A549 (cell line): Measurements from ENCODE around the gene KLHL29. TPM values are rescaled to one million over a fixed set of nuclear protein-coding genes. Genes with fewer than 3 reads are reported as not detected.

ENCODE experiments used
- ATAC-seq, 2 experiments: fragments of 200-7000 bp in 1 of 2; fragments of >200 bp in 1 of 2; cut with Nextera tagmentation in 1 of 2; cut with Tn5 transposase in 1 of 2; 3 replicates each; pipeline versions ENCODE4 v1.8.0 to v1.9.1; 2018 to 2020; ENCODE audit warnings: mild to moderate bottlenecking in 1 of 2, moderate library complexity in 1 of 2
- CTCF ChIA-PET: fragments of 300-600 bp; sonication (Branson Sonifier 250); formaldehyde crosslinking; extraction: SDS; loops from one replicate; lab custom pipeline; 2021; ENCODE audit warnings: antibody characterized with exemption, inconsistent platforms; lab: Yijun Ruan, JAX
- POLR2A ChIA-PET: fragments of 350-600 bp; formaldehyde crosslinking; extraction: SDS; loops from one replicate; lab custom pipeline; 2021; ENCODE audit warnings: antibody characterized with exemption, inconsistent platforms; lab: Yijun Ruan, JAX
- DNase-seq, 2 experiments: peaks; one replicate each; pipeline versions ENCODE4 v3.0.0 to v3.0.0-alpha.2; 2011 to 2016; ENCODE audit warnings: low read depth in 1 of 2, low spot score in 1 of 2
- FAIRE-seq: peaks from 2 replicates; lab custom pipeline; 2011; peaks lifted over from hg19 to GRCh38; lab: Jason Lieb, UNC
- H3K27ac ChIP-seq, 2 experiments: fragments of >200 bp; sonication (Bioruptor Twin); formaldehyde crosslinking; 3 replicates each; pipeline ENCODE4 v1.5.1; 2016 to 2017
- H3K4me1 ChIP-seq: fragments of >200 bp; sonication (Bioruptor Twin); formaldehyde crosslinking; 3 replicates; pipeline ENCODE4 v1.6.1; 2016
- H3K4me2 ChIP-seq: fragments of >200 bp; sonication (Bioruptor Twin); formaldehyde crosslinking; 3 replicates; pipeline ENCODE4 v1.6.1; 2016
- H3K4me3 ChIP-seq: fragments of >200 bp; sonication (Bioruptor Twin); formaldehyde crosslinking; 3 replicates; pipeline ENCODE4 v1.5.1; 2016
- H3K9me3 ChIP-seq: fragments of >200 bp; sonication (Bioruptor Twin); formaldehyde crosslinking; 3 replicates; pipeline ENCODE4 v1.6.1; 2016
- BHLHE40 ChIP-seq: IDR thresholded peaks from 2 replicates; pipeline ENCODE4 v1.6.1; 2012; ENCODE audit warnings: low read depth, low read length, inconsistent platforms
- CHD4 ChIP-seq: fragments of 200-600 bp; sonication (generic); IDR thresholded peaks from 2 replicates; pipeline ENCODE4 v1.6.1; 2016; ENCODE audit warnings: antibody characterized with exemption, mild to moderate bottlenecking, borderline replicate concordance
- EHMT2 ChIP-seq: fragments of 200-600 bp; sonication (generic); IDR thresholded peaks from 2 replicates; pipeline ENCODE4 v1.6.1; 2016; ENCODE audit warnings: antibody characterized with exemption, low read depth, mild to moderate bottlenecking, moderate library complexity
- GATA3 ChIP-seq: IDR thresholded peaks from 2 replicates; pipeline ENCODE4 v1.6.1; 2012; ENCODE audit warnings: borderline replicate concordance
- HOXA7 ChIP-seq: fragments of 250-450 bp; sonication (Bioruptor Pico); IDR thresholded peaks from 2 replicates; pipeline ENCODE4 v1.5.0; 2020; ENCODE audit warnings: mild to moderate bottlenecking, moderate library complexity
- HOXB5 ChIP-seq: fragments of 250-450 bp; sonication (Bioruptor Pico); IDR thresholded peaks from 2 replicates; pipeline ENCODE4 v1.5.0; 2020; ENCODE audit warnings: mild to moderate bottlenecking, moderate library complexity
- MAFK ChIP-seq: fragments of 450-650 bp; IDR thresholded peaks from 2 replicates; pipeline ENCODE4 v1.6.1; 2014; ENCODE audit not compliant: partially characterized antibody
- MAZ ChIP-seq: fragments of 150-350 bp; IDR thresholded peaks from 2 replicates; pipeline ENCODE4 v1.6.1; 2014; ENCODE audit warnings: antibody characterized with exemption, low read depth, low read length, borderline replicate concordance
- RAD21 ChIP-seq, 2 experiments: fragments of >200 bp in 1 of 2; sonication (Bioruptor Twin) in 1 of 2; formaldehyde crosslinking in 1 of 2; IDR thresholded peaks in 1 of 2; conservative IDR thresholded peaks in 1 of 2; 2 replicates in 1 of 2; 3 replicates in 1 of 2; pipeline ENCODE4 v1.6.1; 2012 to 2018; ENCODE audit warnings: inconsistent platforms in 1 of 2
- RARB ChIP-seq: fragments of 250-450 bp; sonication (Bioruptor Pico); IDR thresholded peaks from 2 replicates; pipeline ENCODE4 v1.8.0; 2021; ENCODE audit warnings: mild to moderate bottlenecking, moderate library complexity
- ZC3H11A ChIP-seq: fragments of 450-650 bp; IDR thresholded peaks from 2 replicates; pipeline ENCODE4 v1.6.1; 2014; ENCODE audit warnings: antibody characterized with exemption, mild to moderate bottlenecking
- ZSCAN20 ChIP-seq: fragments of 250-450 bp; sonication (Bioruptor Pico); IDR thresholded peaks from 2 replicates; pipeline ENCODE4 v1.8.0; 2022; ENCODE audit warnings: mild to moderate bottlenecking, moderate library complexity
- WGBS: methylation state at CpG from one replicate; pipeline ENCODE4 v1.1.6; 2017; ENCODE audit errors: missing lambda C conversion rate; 5-methylcytosine and 5-hydroxymethylcytosine counted together
- polyA plus RNA-seq, 4 experiments: library from polyadenylated mRNA; depleted of rRNA in 3 of 4; stranded (reverse); fragments of >200 nt; fragmentation: RNase III in 1 of 4; extraction: RNeasy Plus Mini Kit Qiagen cat#74134 plus additional on column Dnase treatment in 1 of 4; gene quantifications; 2 replicates in 3 of 4; 3 replicates in 1 of 4; pipeline ENCODE4 v1.2.3, GENCODE V29; 2011 to 2017
- TF ChIP-seq, protein P1 (sequence below): fragments of >200 bp; sonication (Bioruptor Twin); formaldehyde crosslinking; IDR thresholded peaks from 2 replicates; pipeline ENCODE4 v1.6.1; 2016
- TF ChIP-seq, protein P2 (sequence below): IDR thresholded peaks from 2 replicates; pipeline ENCODE4 v1.6.1; 2012
- TF ChIP-seq, protein P3 (sequence below): fragments of >200 bp; sonication (Bioruptor Twin); formaldehyde crosslinking; IDR thresholded peaks from 3 replicates; pipeline ENCODE4 v1.6.1; 2016
- TF ChIP-seq, protein P4 (sequence below): fragments of >200 bp; sonication (Bioruptor Twin); formaldehyde crosslinking; IDR thresholded peaks from 3 replicates; pipeline ENCODE4 v1.5.1; 2016
- TF ChIP-seq, protein P5 (sequence below): IDR thresholded peaks from 2 replicates; pipeline ENCODE4 v1.6.1; 2012; ENCODE audit warnings: low read depth, borderline replicate concordance

KLHL29 gene
- polyA plus RNA-seq, 2 of the 4 experiments (the other 2 are of a cell fraction) = 1.3 to 2.5 TPM

DNA sequence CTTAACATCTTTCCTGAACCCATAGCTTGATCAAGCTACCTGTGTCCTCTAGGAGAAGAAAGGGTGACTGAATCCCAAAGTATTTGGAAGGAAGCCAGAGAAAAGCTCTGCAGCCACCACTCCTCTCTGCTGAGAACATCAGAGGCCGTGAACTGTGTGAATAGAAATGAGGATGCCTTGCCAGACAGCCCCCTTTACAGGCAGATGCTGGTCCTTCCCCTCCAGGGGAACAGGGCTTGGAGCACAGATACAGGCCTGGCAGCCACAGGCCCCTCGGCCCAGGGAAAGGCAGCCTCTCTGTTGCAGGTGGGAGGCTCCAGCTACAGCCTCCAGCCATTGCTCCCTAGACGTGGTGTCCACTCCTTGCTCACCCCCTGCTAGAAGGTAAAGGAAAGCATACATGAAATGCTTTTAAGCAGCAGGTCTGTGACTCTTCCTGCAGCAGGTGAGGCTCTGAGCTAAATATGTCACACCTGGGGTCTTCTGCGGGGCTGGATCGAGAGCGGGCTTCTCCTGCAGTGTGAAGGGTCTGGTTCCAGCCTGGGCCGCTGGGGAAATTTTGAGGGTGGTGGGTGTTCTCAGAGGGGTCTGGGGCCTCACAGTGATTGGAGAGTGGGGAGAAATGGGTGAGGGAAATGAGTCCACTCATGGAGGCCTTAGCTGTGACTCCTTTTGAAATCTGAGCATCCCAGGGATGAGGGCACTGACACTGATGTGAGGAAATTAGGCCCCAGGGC, 234.0 kb downstream of the KLHL29 start:
- FAIRE-seq = no peak
- TF ChIP-seq ZSCAN20 (CRISPR knock-in tag) (no peak), RARB (no peak), MAFK (no peak), MAZ (no peak), HOXB5 (CRISPR knock-in tag) (no peak)
- TF ChIP-seq, protein P1, sequence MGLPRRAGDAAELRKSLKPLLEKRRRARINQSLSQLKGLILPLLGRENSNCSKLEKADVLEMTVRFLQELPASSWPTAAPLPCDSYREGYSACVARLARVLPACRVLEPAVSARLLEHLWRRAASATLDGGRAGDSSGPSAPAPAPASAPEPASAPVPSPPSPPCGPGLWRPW = no peak
- TF ChIP-seq, all 56 proteins: peak for 0
- H3K4me3 ChIP-seq = no peak overlapping the region
- peaks cover 2% of the 10 kb centered on the region; the same call in 1 of the 3 replicates for H3K9me3 ChIP-seq
- no peak overlapping the region for H3K27ac ChIP-seq
- DNase-seq = no peak
- WGBS = 70% methylated on average over 7 of the region's 7 CpGs
- ChIA-PET CTCF (interaction anchor here (0.5 to 0.6 kb wide), 2 partner anchors 14 to 252 kb away, joined by 3 read pairs; no protein-coding TSS in a partner anchor), POLR2A (no interaction called here)
- H3K4me1 ChIP-seq = no peaks in the 10 kb centered on the region
- H3K4me2 ChIP-seq = no peak overlapping the region
- ATAC-seq = no peak

DNA sequence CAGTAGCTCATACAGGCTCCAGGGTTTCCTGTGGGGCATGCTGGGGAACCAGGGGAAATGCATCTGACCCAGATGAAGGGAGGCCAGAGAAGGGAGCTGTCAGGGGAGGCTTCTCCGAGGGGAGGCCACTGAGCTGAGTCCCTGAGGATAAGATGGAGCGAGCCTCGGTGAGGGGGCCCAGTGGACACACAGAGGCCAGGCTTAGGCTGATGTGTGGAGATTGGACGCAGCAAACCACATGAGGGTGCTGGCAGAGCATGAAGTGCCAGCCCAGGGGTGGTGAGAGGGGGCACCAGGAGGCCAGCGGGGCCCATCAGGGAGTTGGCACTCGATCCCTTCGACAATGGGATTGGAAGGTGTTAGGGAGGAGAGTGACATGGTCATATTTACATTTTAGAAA, 235.0 kb downstream of the KLHL29 start:
- 77% methylated on average over 7 of the region's 7 CpGs for WGBS
- ATAC-seq (no peak), DNase-seq (no peak), FAIRE-seq (no peak)
- TF ChIP-seq ZC3H11A (no peak), BHLHE40 (no peak), GATA3 (no peak), EHMT2 (no peak), RAD21 (conservative IDR thresholded peaks at IDR 0.05 in 1 of 2, IDR thresholded peaks at IDR 0.05 in 1 of 2) (no peak), ZSCAN20 (CRISPR knock-in tag) (no peak), CHD4 (no peak), HOXA7 (CRISPR knock-in tag) (no peak)
- TF ChIP-seq, protein P2, sequence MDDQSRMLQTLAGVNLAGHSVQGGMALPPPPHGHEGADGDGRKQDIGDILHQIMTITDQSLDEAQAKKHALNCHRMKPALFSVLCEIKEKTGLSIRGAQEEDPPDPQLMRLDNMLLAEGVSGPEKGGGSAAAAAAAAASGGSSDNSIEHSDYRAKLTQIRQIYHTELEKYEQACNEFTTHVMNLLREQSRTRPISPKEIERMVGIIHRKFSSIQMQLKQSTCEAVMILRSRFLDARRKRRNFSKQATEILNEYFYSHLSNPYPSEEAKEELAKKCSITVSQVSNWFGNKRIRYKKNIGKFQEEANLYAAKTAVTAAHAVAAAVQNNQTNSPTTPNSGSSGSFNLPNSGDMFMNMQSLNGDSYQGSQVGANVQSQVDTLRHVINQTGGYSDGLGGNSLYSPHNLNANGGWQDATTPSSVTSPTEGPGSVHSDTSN = no peak
- TF ChIP-seq, protein P3, sequence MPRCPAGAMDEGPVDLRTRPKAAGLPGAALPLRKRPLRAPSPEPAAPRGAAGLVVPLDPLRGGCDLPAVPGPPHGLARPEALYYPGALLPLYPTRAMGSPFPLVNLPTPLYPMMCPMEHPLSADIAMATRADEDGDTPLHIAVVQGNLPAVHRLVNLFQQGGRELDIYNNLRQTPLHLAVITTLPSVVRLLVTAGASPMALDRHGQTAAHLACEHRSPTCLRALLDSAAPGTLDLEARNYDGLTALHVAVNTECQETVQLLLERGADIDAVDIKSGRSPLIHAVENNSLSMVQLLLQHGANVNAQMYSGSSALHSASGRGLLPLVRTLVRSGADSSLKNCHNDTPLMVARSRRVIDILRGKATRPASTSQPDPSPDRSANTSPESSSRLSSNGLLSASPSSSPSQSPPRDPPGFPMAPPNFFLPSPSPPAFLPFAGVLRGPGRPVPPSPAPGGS = no peak
- TF ChIP-seq, protein P4, sequence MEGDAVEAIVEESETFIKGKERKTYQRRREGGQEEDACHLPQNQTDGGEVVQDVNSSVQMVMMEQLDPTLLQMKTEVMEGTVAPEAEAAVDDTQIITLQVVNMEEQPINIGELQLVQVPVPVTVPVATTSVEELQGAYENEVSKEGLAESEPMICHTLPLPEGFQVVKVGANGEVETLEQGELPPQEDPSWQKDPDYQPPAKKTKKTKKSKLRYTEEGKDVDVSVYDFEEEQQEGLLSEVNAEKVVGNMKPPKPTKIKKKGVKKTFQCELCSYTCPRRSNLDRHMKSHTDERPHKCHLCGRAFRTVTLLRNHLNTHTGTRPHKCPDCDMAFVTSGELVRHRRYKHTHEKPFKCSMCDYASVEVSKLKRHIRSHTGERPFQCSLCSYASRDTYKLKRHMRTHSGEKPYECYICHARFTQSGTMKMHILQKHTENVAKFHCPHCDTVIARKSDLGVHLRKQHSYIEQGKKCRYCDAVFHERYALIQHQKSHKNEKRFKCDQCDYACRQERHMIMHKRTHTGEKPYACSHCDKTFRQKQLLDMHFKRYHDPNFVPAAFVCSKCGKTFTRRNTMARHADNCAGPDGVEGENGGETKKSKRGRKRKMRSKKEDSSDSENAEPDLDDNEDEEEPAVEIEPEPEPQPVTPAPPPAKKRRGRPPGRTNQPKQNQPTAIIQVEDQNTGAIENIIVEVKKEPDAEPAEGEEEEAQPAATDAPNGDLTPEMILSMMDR = no peak
- TF ChIP-seq, protein P5, sequence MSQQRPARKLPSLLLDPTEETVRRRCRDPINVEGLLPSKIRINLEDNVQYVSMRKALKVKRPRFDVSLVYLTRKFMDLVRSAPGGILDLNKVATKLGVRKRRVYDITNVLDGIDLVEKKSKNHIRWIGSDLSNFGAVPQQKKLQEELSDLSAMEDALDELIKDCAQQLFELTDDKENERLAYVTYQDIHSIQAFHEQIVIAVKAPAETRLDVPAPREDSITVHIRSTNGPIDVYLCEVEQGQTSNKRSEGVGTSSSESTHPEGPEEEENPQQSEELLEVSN = no peak
- Histone ChIP-seq H3K27ac (no peak overlapping the region), H3K4me1 (no peaks in the 10 kb centered on the region), H3K4me2 (no peak overlapping the region), H3K9me3 (peaks cover 5% of the 10 kb centered on the region; the same call in 1 of the 3 replicates), H3K4me3 (no peak overlapping the region)
- ChIA-PET CTCF (interaction anchor here (0.5 to 1.4 kb wide), 3 partner anchors 17 to 82 kb away, joined by 3 read pairs; no protein-coding TSS in a partner anchor), POLR2A (no interaction called here)
